NK-92 (cell line): ENCODE results near the gene DCAF17.
"Not testable (repeated sequence)": the region's sequence is repeated elsewhere in the genome, so short reads cannot be mapped to it uniquely, and the experiment has no call there.

Experiments
- DNase-seq: peaks from one replicate; lab custom pipeline; 2025; ENCODE audit not compliant: unreplicated experiment; lab: John Stamatoyannopoulos, UW

The DCAF17 gene

DNA sequence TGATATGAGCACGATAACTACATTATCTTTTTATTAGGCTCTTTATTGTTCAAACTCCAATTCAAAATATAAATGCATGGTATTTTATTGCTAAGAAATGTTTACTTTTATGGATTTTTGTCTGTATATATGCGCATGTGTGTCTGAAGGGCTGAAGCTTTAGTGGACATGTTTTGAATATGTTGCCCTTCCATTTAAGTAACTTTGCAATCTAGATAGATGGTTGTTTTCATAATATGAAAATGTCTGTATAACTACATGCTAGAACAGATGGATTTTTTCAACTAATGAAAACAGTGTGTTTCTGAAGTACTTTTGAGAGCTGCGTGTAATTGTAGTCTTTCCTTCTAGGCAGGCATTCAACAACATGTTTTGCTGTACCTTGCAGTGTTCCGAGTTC, 18.7 kb downstream of the DCAF17 start:
- no peak for DNase-seq

- DNase-seq, result no peak
Measured at GRCh38 chr2:171459498-171459897, 25.5 kb downstream of the DCAF17 start.

GRCh38 chr2:171460537-171460936, 26.5 kb downstream of the DCAF17 start:
- DNase-seq, result no peak

- DNase-seq, result no peak
Measured at GRCh38 chr2:171469176-171469575, 35.1 kb downstream of the DCAF17 start.

DNA sequence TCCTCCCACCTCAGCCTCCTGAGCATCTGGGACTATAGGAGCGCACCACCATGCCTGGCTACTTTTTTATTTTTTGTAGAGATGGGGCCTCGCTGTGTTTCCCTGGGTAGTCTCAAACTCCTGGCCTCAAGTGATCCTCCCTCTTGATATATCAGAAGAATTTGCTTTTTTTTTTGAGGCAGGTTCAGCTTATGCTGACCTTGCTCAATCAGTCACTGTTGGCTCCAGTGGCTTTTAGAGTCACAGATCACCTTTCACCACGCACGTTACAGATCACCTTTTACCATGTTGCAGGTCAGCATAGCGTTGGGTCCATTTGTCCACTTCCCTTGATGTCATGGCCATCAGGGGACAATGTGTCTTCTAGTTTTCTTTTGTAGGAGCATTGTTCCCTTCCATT, 36.1 kb downstream of the DCAF17 start:
- DNase-seq, result no peak

DNA sequence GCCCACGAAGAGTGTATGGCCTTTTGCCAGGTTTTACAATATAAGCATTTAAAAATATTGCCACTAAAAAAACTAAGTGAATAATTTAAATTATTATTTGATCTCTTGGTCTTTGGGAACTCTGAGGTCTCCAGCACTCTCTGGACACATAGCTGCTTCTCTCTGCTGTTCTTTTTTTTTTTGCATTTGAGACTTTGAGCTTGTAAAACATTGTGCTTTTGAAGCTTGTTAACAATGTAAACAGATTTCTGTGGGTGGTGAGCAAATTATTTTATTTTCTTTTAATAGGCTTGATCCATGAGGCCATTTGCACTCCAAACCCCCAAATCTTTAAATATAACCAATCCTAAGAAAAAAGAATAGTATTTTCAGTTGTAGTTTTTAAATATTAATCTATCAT, 42.0 kb downstream of the DCAF17 start:
- DNase-seq, result no peak

DNA sequence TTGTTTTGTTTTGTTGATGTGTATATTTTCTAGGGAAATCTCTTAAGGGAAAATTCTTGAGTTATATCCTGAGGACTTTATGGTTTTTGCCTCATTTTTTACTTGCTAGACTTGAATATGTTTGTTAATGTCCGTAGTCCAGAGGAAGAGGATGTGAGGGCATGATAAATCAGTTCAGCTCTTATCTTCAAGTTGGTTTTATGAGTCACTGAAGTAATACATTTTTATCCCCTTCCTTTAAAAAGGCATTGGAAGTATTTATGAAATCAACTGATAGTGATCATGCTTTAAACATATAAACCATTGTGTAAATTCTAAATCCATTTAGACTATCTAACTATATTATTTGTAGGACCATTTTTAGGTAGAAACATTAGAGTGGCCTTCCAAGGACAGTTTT, 44.3 kb downstream of the DCAF17 start:
- no peak for DNase-seq

- no peak for DNase-seq
Measured at GRCh38 chr2:171479154-171479814, 45.3 kb downstream of the DCAF17 start.

DNA sequence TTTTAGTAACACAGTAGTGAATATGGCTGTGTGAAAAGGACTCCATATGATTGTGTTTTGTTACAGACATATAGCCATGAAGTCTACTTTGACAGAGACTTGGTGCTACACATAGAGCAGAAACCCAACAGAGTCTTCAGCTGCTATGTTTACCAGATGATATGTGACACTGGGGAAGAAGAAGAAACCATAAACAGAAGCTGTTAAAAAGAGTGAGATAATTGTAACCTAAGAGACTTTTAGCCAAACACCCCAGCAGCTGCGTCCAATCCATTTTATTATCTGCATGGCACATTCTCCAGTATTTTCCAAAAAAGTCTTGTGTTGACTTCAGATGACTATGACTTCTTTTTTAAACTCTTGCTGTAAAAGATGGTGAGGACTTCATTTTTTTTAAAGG, 46.9 kb downstream of the DCAF17 start:
- no peak for DNase-seq

GRCh38 chr2:171482308-171482707, 48.3 kb downstream of the DCAF17 start:
- no peak for DNase-seq

DNA sequence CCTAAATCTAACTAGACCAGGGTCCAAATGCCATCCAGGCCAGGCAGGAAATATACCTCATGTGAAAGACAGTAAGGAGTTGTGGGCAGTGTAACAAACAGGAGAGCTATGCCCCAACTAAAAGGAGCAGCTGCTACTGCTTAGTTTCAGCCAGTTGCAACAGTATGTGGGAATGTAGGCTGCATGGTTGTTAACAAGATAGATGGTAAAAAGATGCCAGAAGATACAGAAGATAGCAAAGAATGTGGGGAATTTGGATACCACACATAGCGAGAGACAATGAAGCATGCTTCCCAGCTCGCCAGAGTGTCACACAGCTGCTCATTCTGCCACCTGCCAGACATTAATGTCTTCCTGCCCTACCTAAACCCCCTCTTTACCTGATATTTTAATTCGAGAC, 48.9 kb downstream of the DCAF17 start:
- DNase-seq, result no peak

DNA sequence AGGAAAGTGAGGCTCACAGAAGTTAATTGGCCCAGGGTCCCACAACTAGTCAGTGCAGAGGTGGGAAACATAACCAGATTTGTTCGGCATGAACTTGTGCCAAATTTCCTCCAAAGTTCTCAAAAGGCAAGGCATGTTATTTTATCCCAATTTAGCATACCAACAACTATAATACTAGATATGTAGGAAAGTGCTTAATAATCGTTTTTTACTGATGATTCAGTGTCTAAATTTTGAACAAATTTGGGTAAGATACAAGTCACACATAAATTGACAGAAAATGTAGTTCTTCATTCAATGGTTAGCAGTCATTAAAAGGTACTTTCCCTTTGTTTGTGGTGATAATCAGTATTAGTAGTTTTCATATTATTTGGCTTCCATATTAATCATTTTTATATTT, 49.8 kb downstream of the DCAF17 start:
- no peak for DNase-seq

DNA sequence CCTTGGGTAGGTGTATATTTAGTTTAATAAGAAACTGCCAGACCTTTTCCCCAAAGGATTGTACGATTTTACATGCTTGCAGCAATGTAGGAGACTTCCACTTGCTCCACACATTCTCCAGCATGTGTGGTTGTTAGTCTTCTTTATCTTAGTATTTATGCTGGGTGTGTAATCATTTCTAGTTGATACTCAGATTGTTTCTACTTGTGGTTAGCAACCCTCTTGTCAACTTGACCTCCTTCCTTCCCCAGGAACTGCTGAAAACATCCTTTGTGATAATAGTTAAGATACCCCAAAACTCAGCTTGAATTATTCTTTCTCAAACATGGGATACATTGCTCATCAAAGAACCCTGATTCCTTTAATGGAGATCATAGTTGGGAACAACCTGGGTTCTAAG, 51.1 kb downstream of the DCAF17 start:
- DNase-seq, result no peak

DNA sequence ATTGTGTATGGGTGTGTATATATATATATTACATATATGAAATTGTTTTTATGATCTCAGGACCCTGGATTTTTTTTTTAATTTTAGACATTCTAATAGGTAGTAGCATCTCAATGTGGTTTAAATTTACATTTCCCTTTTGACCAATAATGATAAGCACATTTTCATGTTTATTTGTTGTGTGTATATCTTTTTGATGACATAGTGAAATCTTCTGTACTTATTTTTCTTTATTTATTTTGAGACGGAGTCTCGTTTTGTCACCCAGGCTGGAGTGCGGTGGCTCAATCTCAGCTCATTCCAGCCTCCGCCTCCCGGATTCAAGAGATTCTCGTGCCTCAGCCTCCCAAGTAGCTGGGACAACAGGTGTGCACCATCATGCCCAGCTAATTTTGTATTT, 53.2 kb downstream of the DCAF17 start:
- no peak for DNase-seq

DNA sequence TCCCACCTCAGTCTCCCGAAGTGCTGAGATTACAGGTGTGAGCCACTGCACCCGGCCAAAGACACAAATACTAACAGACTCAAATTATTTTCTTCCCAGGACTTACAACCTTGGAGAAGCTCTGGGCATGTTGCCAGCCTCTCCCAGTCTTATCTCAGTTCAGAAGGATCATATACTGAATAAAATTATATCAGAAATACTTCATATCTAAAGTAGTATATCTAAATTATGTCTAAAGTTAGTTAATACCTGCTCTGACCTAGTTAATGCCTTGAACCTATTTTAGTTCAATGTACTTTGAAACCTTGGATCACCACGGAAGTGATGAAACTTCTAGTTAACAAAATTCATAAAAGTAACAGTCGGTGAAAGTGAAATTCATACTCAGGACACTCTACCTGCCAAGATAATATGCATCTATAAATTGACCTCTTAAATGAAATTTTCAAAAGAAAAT, 53.8 kb downstream of the DCAF17 start:
- DNase-seq, result no peak

- DNase-seq, result no peak
Measured at GRCh38 chr2:171490577-171490976, 56.6 kb downstream of the DCAF17 start.

DNA sequence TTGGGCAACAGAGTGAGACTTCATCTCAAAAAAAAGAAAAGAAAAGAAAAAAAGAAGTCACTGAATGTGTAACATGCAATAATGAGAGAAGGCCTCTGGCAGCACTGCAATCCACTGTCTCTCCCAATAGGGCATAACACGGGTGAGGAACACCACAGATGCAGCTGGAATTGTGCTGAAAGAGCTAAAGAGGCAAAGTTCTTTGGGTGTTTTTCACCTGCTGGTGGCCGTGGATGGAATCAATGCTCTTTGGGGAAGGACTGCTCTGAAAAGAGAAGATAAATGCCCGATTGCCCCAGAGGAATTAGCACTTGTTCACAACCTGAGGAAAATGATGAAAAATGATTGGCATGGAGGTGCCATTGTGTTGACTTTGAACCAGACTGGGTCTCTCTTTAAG, 57.3 kb downstream of the DCAF17 start:
- DNase-seq, result no peak

DNA sequence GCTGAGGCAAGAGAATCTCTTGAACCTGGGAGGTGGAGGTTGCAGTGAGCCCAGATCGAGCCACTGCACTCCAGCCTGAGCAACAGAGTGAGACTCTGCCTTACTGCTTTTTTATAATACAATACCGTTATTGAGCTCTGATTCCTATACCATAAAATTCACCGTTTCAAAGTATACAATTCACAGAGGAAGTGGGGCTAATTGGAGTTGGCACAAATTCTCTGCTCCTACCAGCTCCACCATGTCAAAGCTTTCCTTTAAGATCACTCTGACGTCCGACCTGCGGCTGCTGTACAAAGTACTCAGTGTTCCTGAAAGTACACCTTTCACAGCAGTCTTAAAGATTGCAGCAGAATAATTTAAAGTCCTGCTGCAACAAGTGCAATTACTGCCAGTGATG, 58.6 kb downstream of the DCAF17 start:
- DNase-seq, result no peak

DNA sequence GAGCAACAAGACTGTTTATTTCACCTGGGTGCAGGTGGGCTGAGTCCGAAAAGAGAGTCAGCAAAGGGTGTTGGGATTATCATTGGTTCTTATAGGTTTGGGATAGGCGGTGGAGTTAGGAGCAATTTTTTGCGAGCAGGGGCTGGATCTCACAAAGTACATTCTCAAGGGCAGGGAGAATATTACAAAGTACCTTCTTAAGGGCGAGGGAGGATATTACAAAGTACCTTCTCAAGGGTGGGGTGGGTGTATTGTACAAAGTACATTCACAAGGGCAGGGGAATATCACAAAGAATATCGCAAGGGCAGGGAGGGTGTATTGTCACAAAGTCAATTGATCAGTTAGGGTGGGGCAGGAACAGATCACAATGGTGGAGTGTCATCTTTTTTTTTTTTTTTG, 63.6 kb downstream of the DCAF17 start:
- not testable (repeated sequence) for DNase-seq

- DNase-seq, result no peak
Measured at GRCh38 chr2:171505374-171505773, 71.3 kb downstream of the DCAF17 start.

DNA sequence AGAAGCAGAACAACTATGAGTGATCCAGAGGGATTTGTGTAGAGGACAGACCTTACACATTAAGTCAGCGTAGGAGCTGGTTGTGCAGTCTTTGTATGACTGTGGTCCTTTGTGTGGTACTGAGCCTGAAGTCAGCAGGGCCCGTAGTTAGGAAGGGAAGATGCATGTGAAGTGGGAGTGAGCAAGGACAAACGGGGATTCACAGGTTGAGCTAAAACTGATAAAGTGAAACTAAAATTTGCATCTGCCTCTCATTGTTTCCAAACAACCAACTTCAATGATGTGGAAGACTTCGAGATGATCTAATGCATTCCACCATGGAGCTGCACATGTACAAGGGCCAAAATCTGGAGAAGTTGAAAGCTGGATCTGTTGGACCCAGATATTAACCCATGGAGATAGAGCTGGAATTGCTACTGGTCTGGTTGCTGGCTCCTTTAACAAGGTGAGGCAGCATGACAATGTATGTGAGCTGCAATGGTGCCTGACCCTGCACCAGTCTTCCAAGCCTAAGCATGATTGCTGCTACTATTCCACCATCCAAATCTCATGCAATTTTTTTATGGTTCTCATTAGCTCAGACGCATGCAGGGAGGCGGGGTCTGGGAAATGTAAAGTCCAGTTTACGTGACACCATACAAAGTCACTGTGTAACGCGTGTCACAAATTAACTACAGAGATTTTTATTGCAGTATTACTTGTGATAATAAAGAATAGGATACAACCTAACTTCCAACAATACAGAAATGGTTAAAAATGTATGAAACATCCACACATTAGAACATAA, 76.1 kb downstream of the DCAF17 start:
- no peak for DNase-seq

DNA sequence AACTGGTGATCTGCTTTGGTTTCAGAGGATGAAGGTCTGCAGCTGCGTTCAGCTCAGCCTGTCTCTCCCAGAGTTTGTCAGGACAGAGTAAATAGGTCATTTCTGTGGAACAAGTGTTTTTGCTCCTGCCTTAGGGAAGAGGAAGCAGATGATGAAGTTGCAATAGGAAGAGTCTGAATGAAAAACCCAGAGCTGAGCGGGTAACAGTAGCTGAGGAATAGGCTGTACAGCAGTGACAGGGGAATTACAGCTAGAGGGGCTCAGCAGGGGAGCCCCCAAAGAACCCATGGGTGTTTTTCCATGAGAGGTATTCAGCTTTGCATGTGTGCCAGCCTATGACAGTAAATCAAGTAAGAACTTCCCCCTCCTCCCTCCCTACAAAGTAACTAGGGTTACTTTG, 78.0 kb downstream of the DCAF17 start:
- DNase-seq, result no peak
